HepG2 (cell line): Measurements from ENCODE around the gene CALU. TPM values are rescaled to one million over a fixed set of nuclear protein-coding genes. Genes with fewer than 3 reads are reported as not detected.

ENCODE experiments used
- ASH2L ChIP-seq: fragments of 300-600, 200-600 bp; sonication (generic); IDR thresholded peaks from 2 replicates; pipeline ENCODE4 v1.7.0; 2017; ENCODE audit warnings: low read depth, mild to moderate bottlenecking, moderate library complexity, mixed read lengths, low read length; ENCODE audit not compliant: insufficient read length
- CSRNP2 ChIP-seq: sonication (generic); formaldehyde crosslinking; conservative IDR thresholded peaks from 2 replicates; pipeline ENCODE4 v1.8.0; 2022; ENCODE audit warnings: low read depth, missing genetic modification reagents
- EED ChIP-seq: sonication (generic); formaldehyde crosslinking; IDR thresholded peaks from 2 replicates; pipeline ENCODE4 v1.5.0; 2020; ENCODE audit warnings: mild to moderate bottlenecking, missing genetic modification reagents
- FOXK1 ChIP-seq: sonication (generic); formaldehyde crosslinking; IDR thresholded peaks from 2 replicates; pipeline ENCODE4 v1.4.0; 2020; ENCODE audit warnings: low read depth, missing genetic modification reagents, borderline replicate concordance
- HMGXB4 ChIP-seq, 2 experiments: sonication (generic) in 1 of 2; formaldehyde crosslinking in 1 of 2; IDR thresholded peaks; 2 replicates each; pipeline versions ENCODE4 v1.4.0 to v1.6.1; 2018 to 2020; ENCODE audit warnings: missing genetic modification reagents in 2 of 2, borderline replicate concordance in 1 of 2, low read depth in 1 of 2, mild to moderate bottlenecking in 1 of 2, missing biosample characterization in 1 of 2
- HNRNPK ChIP-seq: fragments of 200-400 bp; formaldehyde crosslinking; IDR thresholded peaks from 2 replicates; pipeline ENCODE4 v1.6.1; 2018; ENCODE audit warnings: low read length, low read depth, moderate library complexity, mild to moderate bottlenecking; ENCODE audit not compliant: poor library complexity, severe bottlenecking
- NFE2L1 ChIP-seq: sonication (generic); formaldehyde crosslinking; IDR thresholded peaks from 2 replicates; pipeline ENCODE4 v1.4.0; 2020; ENCODE audit warnings: missing genetic modification reagents, mild to moderate bottlenecking, borderline replicate concordance
- NFIB ChIP-seq: sonication (generic); formaldehyde crosslinking; IDR thresholded peaks from 2 replicates; pipeline ENCODE4 v1.9.0; 2021; ENCODE audit warnings: missing genetic modification reagents, mild to moderate bottlenecking, borderline replicate concordance
- NFRKB ChIP-seq: fragments of 450-650 bp; IDR thresholded peaks from 2 replicates; pipeline ENCODE4 v1.6.1; 2017
- PCBP2 ChIP-seq: fragments of 200-400 bp; formaldehyde crosslinking; optimal IDR thresholded peaks from 2 replicates; pipeline ENCODE3; 2018; ENCODE audit warnings: low read length, low read depth; ENCODE audit not compliant: poor library complexity, severe bottlenecking
- RFX5 ChIP-seq: IDR thresholded peaks from 2 replicates; pipeline ENCODE4 v1.6.1; 2011; ENCODE audit warnings: low read depth, low read length, improper control_type of control experiment
- TBX2 ChIP-seq: sonication (generic); formaldehyde crosslinking; IDR thresholded peaks from 2 replicates; pipeline ENCODE4 v1.5.0; 2020; ENCODE audit warnings: missing genetic modification reagents, mild to moderate bottlenecking, borderline replicate concordance
- THAP11 ChIP-seq: IDR thresholded peaks from 2 replicates; pipeline ENCODE4 v1.6.1; 2016; ENCODE audit warnings: missing biosample characterization, missing genetic modification reagents
- ZBTB1 ChIP-seq: sonication (generic); formaldehyde crosslinking; IDR thresholded peaks from 2 replicates; pipeline ENCODE4 v1.4.0; 2020; ENCODE audit warnings: missing genetic modification reagents, borderline replicate concordance
- ZBTB46 ChIP-seq: sonication (generic); formaldehyde crosslinking; IDR thresholded peaks from 2 replicates; pipeline ENCODE4 v1.4.0; 2020; ENCODE audit warnings: mild to moderate bottlenecking, missing genetic modification reagents, borderline replicate concordance
- ZNF124 ChIP-seq: sonication (generic); formaldehyde crosslinking; IDR thresholded peaks from 2 replicates; pipeline ENCODE4 v1.4.0; 2020; ENCODE audit warnings: missing genetic modification reagents
- ZNF143 ChIP-seq: sonication (generic); formaldehyde crosslinking; IDR thresholded peaks from 2 replicates; pipeline ENCODE4 v1.4.0; 2020; ENCODE audit warnings: missing genetic modification reagents
- ZNF263 ChIP-seq: sonication (generic); formaldehyde crosslinking; IDR thresholded peaks from 2 replicates; pipeline ENCODE4 v1.4.0; 2020; ENCODE audit warnings: missing genetic modification reagents
- ZNF30 ChIP-seq: sonication (generic); formaldehyde crosslinking; IDR thresholded peaks from 2 replicates; pipeline ENCODE4 v1.5.0; 2020; ENCODE audit warnings: mild to moderate bottlenecking, missing genetic modification reagents
- ZSCAN21 ChIP-seq: sonication (generic); formaldehyde crosslinking; IDR thresholded peaks from 2 replicates; pipeline ENCODE4 v1.8.0; 2022; ENCODE audit warnings: mild to moderate bottlenecking, missing genetic modification reagents, moderate library complexity, borderline replicate concordance
- polyA plus RNA-seq, 8 experiments: library from polyadenylated mRNA; depleted of rRNA in 3 of 8; stranded (reverse) in 7 of 8; unstranded in 1 of 8; fragments of >200 nt; fragmentation: Illumina TruSeq in 4 of 8; extraction: Trizol in 4 of 8; gene quantifications; 2 replicates each; pipeline versions ENCODE4 v1.2.1 to v1.2.3, GENCODE V29; 2011 to 2016; ENCODE audit warnings: low read depth in 4 of 8, missing spikeins in 1 of 8, mixed read lengths in 1 of 8; ENCODE audit not compliant: insufficient read depth in 1 of 8
- total RNA-seq, 5 experiments: library from RNA; depleted of rRNA; stranded (reverse); fragments of >200 nt; fragmentation: Illumina TruSeq; extraction: Trizol; gene quantifications; 2 replicates each; pipeline ENCODE4 v1.2.3, GENCODE V29; 2016; ENCODE audit warnings: low read depth in 1 of 5
- TF ChIP-seq, protein P1 (sequence below): sonication (generic); formaldehyde crosslinking; IDR thresholded peaks from 2 replicates; pipeline ENCODE4 v1.4.0; 2020; ENCODE audit warnings: missing genetic modification reagents, mild to moderate bottlenecking, borderline replicate concordance

Gene CALU
- total and polyA plus RNA-seq, 2 of the 13 experiments (the other 11 are each of a cell fraction or from before 2014, with no cell fraction given) = 198 to 252 TPM

GRCh38 chr7:128791121-128791971 is 52.2 kb downstream of the CALU start, which contains the start of gene CCDC136 (continued):
- TF ChIP-seq, protein P1, sequence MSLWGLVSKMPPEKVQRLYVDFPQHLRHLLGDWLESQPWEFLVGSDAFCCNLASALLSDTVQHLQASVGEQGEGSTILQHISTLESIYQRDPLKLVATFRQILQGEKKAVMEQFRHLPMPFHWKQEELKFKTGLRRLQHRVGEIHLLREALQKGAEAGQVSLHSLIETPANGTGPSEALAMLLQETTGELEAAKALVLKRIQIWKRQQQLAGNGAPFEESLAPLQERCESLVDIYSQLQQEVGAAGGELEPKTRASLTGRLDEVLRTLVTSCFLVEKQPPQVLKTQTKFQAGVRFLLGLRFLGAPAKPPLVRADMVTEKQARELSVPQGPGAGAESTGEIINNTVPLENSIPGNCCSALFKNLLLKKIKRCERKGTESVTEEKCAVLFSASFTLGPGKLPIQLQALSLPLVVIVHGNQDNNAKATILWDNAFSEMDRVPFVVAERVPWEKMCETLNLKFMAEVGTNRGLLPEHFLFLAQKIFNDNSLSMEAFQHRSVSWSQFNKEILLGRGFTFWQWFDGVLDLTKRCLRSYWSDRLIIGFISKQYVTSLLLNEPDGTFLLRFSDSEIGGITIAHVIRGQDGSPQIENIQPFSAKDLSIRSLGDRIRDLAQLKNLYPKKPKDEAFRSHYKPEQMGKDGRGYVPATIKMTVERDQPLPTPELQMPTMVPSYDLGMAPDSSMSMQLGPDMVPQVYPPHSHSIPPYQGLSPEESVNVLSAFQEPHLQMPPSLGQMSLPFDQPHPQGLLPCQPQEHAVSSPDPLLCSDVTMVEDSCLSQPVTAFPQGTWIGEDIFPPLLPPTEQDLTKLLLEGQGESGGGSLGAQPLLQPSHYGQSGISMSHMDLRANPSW (CRISPR knock-in tag) = no peak
- no peak for TF ChIP-seq RFX5
- no peak for TF ChIP-seq HMGXB4 (CRISPR knock-in tag; IDR thresholded peaks at IDR 0.05; ENCODE audit: borderline replicate concordance in 1 of 2, low read depth in 1 of 2)
- no peak for TF ChIP-seq NFRKB
- no peak for TF ChIP-seq PCBP2
- TF ChIP-seq ZNF263 (CRISPR knock-in tag) = 0 out of 2 replicates have a peak, but pooled peaks have one; percentile 45
- TF ChIP-seq TBX2 (CRISPR knock-in tag) = no peak
- TF ChIP-seq ASH2L = no peak
- no peak for TF ChIP-seq ZNF124
- TF ChIP-seq HNRNPK = peak; percentile 60
- TF ChIP-seq ZSCAN21 (CRISPR knock-in tag) = no peak
- TF ChIP-seq NFE2L1 (CRISPR knock-in tag) = no peak
- TF ChIP-seq NFIB (CRISPR knock-in tag) = no peak
- TF ChIP-seq ZNF143 (CRISPR knock-in tag) = no peak
- TF ChIP-seq EED = no peak
- TF ChIP-seq CSRNP2 (CRISPR knock-in tag) = no peak
- TF ChIP-seq ZNF30 (CRISPR knock-in tag) = no peak
- no peak for TF ChIP-seq ZBTB1
- TF ChIP-seq THAP11 (CRISPR knock-in tag) = 0 out of 2 replicates have a peak, but pooled peaks have one; percentile 19
- TF ChIP-seq FOXK1 = no peak
- no peak for TF ChIP-seq ZBTB46 (CRISPR knock-in tag)
